K562 (cell line): ENCODE data around the gene MXI1. TPM values are rescaled to one million over a fixed set of nuclear protein-coding genes. Genes with fewer than 3 reads are reported as not detected.

Experiments used
- BHLHE40 ChIP-seq: IDR thresholded peaks from 2 replicates; pipeline ENCODE4 v1.6.1; 2011; ENCODE audit warnings: low read length, improper control_type of control experiment
- MLX ChIP-seq, 2 experiments: fragments of 450-650 bp in 1 of 2; sonication (generic) in 1 of 2; formaldehyde crosslinking; conservative IDR thresholded peaks; 2 replicates each; pipeline versions ENCODE4 v1.4.0 to v1.8.1; 2020 to 2022; ENCODE audit warnings: mild to moderate bottlenecking in 1 of 2, missing genetic modification reagents in 1 of 2
- RHOXF2B ChIP-seq: fragments of 250-450 bp; sonication (Bioruptor Pico); conservative IDR thresholded peaks from 2 replicates; pipeline ENCODE4 v1.5.1; 2021
- SMAD3 ChIP-seq: fragments of 450-650 bp; formaldehyde crosslinking; conservative IDR thresholded peaks from 2 replicates; pipeline ENCODE4 v1.4.0; 2020; ENCODE audit warnings: mild to moderate bottlenecking
- TBP ChIP-seq: optimal IDR thresholded peaks from 2 replicates; pipeline ENCODE3; 2011; ENCODE audit warnings: low read depth, low read length, improper control_type of control experiment
- ZBTB40 ChIP-seq, 2 experiments: fragments of 450-650 bp in 1 of 2; sonication (generic) in 1 of 2; formaldehyde crosslinking in 1 of 2; IDR thresholded peaks; 2 replicates each; pipeline versions ENCODE4 v1.7.1 to v1.9.0; 2016 to 2022; ENCODE audit warnings: inconsistent platforms in 1 of 2, mild to moderate bottlenecking in 1 of 2, missing genetic modification reagents in 1 of 2
- ZNF75A ChIP-seq: fragments of 450-650 bp; formaldehyde crosslinking; IDR thresholded peaks from 2 replicates; pipeline ENCODE4 v1.4.0; 2020; ENCODE audit warnings: mild to moderate bottlenecking
- polyA plus RNA-seq, 8 experiments: library from polyadenylated mRNA; depleted of rRNA in 4 of 8; stranded (reverse) in 5 of 8; unstranded in 3 of 8; fragments of >200 nt; fragmentation: Nextera tagmentation in 2 of 8; fragmentation: Illumina TruSeq in 1 of 8; extraction: Ambion mirVana in 2 of 8; extraction: Trizol in 1 of 8; gene quantifications; 2 replicates each; pipeline versions ENCODE4 v1.2.1 to v1.2.3, GENCODE V29; 2011 to 2014; ENCODE audit warnings: inconsistent platforms in 1 of 8, missing spikeins in 1 of 8
- total RNA-seq, 7 experiments: library from RNA; depleted of rRNA in 6 of 7; stranded (reverse); fragments of >200 nt in 6 of 7; fragmentation: Illumina TruSeq in 2 of 7; extraction: Trizol in 2 of 7; gene quantifications; 2 replicates each; pipeline versions ENCODE4 v1.2.1 to v1.2.3, GENCODE V29; 2011 to 2021; ENCODE audit warnings: low replicate concordance in 1 of 7

MXI1 gene
- total and polyA plus RNA-seq, 9 of the 15 experiments (the other 6 are each of a cell fraction or from before 2014, with no cell fraction given): 9.1 to 23.7 (median 14.8) TPM

GRCh38 chr10:110296966-110297365 lies 89.6 kb downstream of the MXI1 start (continued):
- TF ChIP-seq ZBTB40 (IDR thresholded peaks at IDR 0.05) (no peak), ZBTB40 (CRISPR knock-in tag; IDR thresholded peaks at IDR 0.05) (no peak), SMAD3 (CRISPR knock-in tag) (no peak), MLX (CRISPR knock-in tag; conservative IDR thresholded peaks at IDR 0.05) (no peak), TBP (no peak), RHOXF2B (CRISPR knock-in tag) (no peak), ZNF75A (CRISPR knock-in tag) (no peak), BHLHE40 (no peak)
